Limb (tissue), 2 donors: ENCODE results near the gene THBD.
A peak's percentile ranks its signal among the peaks of the same experiment; 100 is the strongest.
"Not testable (repeated sequence)": the region's sequence is repeated elsewhere in the genome, so short reads cannot be mapped to it uniquely, and the experiment has no call there.

Source experiments
- DNase-seq, 2 donors: peaks; one replicate each; pipeline ENCODE4 v3.0.0-alpha.2; 2016; ENCODE audit errors: extremely low spot score in 2 of 2

The THBD gene

DNA sequence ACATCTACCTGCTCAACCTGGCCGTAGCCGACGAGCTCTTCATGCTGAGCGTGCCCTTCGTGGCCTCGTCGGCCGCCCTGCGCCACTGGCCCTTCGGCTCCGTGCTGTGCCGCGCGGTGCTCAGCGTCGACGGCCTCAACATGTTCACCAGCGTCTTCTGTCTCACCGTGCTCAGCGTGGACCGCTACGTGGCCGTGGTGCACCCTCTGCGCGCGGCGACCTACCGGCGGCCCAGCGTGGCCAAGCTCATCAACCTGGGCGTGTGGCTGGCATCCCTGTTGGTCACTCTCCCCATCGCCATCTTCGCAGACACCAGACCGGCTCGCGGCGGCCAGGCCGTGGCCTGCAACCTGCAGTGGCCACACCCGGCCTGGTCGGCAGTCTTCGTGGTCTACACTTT, 13.7 kb downstream of the THBD start:
- DNase-seq = no peak

GRCh38 chr20:23034721-23035671, 14.5 kb downstream of the THBD start, which contains the start of gene SSTR4:
SSTR4 (plus strand) TSS chr20:23035312; CDS start chr20:23035484, 172 bp downstream.
- peak in 1 of 2 donors; percentile 44 for DNase-seq

DNA sequence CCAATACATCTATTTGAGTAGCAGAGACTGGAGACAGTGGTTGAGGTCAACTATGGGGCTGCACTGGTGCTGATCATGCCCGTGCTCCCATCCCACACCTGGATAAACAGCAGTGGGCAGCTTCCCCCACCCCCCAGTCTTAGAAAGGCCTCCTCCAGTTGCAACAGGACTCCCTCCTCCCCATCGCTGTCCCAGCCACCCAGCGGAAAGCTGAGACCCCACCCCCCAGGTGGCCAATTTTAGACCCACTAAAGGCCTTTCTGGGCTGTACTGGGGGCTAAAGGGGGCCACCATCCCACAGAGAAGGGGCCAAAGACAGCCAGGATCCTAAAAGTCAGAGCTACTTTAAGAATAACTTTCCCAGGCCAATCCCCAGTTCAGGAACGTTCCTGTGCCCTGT, 15.6 kb downstream of the THBD start:
- DNase-seq = no peak

- DNase-seq = no peak
Observed at GRCh38 chr20:23032750-23033078, 16.8 kb downstream of the THBD start.

- DNase-seq = no peak
Observed at GRCh38 chr20:23032056-23032749, 17.3 kb downstream of the THBD start.

- no peak for DNase-seq
Observed at GRCh38 chr20:23031346-23031745, 18.1 kb downstream of the THBD start.

- no peak for DNase-seq
Observed at GRCh38 chr20:23029324-23029723, 20.1 kb downstream of the THBD start.

- no peak for DNase-seq
Observed at GRCh38 chr20:23028392-23028791, 21.1 kb downstream of the THBD start.

DNA sequence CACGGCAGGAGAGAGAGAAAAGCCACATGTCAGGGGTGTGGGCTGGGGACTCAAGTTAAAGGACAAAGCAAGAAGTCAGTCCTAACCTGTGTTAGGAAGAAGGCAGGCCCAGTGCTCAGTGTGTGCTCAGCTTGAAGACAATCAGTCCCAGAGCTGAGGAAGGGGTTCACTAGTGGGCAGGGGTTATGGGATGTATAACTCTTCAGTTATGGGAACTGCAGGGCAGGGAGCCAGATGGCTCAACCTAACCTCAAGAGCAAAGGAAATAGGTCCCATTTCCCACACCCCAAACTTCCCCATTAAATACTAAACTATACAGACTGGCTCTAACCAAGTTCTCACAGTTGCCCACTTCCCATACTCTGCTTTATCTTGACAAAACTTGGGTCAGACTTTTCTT, 21.8 kb downstream of the THBD start:
- DNase-seq = no peak

DNA sequence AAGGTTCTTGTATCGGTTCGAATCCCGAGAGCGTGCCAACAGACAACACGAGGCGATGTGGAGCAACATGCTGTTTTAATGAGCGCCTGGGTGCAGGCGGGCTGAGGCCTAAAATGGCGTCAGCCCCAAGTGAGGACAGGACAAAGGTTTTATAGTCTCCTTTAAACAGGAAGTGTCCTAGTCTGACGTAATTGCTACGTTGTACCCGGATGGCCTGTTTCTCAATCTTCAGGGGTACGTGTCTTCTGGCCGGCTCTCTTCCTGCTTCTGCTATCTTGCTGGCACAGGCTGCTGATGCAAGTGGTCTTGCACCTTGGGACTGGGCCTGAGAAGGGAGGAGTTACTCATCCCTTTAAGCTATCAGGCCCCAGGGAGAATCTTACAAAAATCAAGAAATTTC, 24.0 kb downstream of the THBD start:
- not testable (repeated sequence) for DNase-seq

DNA sequence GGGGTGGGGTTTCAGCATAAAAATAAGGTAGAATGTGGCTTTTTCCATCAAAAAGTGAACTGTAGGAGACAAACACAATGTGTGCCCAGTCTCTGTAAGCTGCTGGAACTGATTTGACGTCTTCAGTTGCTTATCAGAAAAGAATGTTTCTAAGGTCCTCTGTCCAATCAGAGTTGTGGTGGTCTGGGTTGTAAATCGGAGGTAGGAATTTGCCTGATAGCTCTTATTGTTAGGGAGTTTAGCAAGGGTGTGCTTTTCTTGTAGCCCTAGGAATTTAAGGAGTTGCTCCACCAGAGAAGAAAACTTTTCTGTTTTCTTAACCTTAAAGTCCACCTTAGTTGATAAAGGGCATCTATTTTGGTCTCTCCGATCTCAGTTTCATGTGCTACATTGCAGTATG, 24.8 kb downstream of the THBD start:
- DNase-seq = no peak

GRCh38 chr20:23023621-23024177, 25.8 kb downstream of the THBD start:
- DNase-seq = no peak

GRCh38 chr20:23022849-23023248, 26.6 kb downstream of the THBD start:
- no peak for DNase-seq

- no peak for DNase-seq
Observed at GRCh38 chr20:23021951-23022350, 27.5 kb downstream of the THBD start.

- no peak for DNase-seq
Observed at GRCh38 chr20:23021541-23021940, 27.9 kb downstream of the THBD start.

- DNase-seq = no peak
Observed at GRCh38 chr20:23020230-23021018, 29.0 kb downstream of the THBD start.

GRCh38 chr20:23019403-23019802, 30.1 kb downstream of the THBD start:
- DNase-seq = no peak

DNA sequence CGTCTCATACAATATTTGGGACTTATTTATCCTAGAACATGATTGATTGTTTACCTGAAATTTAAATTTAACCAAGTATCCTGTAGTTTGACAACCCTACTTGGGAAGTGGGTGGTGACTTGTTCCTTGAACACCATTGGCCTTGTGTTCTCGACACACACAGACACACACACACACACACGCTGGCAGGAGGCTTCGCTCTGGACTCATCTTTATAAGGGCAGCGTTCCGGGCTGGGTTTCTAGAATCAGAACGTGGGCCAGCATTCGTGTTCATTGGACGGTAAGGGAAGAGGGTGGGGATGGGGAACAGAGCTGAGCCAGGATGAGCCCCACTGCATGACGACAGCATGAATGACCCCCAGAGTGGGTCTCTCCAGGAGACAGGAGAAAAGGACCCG, 30.5 kb downstream of the THBD start:
- no peak for DNase-seq

DNA sequence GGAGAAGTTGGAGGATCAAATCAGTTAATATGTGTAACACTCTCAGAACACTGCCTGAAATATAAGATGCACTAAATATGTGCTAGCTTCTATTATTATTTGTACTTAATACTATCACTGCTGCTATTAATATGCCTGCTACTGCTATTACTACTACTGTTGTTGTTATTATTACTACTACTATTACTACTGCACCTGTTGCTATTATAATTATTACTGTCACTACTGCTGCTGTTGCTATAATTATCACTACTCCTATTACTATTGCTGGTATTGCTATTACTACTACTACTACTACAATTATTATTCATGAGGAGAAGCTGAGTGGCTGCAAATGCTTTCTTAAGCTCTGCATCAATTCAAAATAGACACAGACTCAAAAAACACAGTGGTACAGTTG, 31.0 kb downstream of the THBD start:
- no peak for DNase-seq

- DNase-seq = no peak
Observed at GRCh38 chr20:23017516-23017915, 32.0 kb downstream of the THBD start.

- DNase-seq = no peak
Observed at GRCh38 chr20:23013429-23013828, 36.0 kb downstream of the THBD start.
